Upper lobe of left lung (tissue), 4 donors: Measurements from ENCODE around the gene ERCC6L.

Source experiments
- CTCF ChIP-seq, 6 experiments: fragments of 450-650 bp in 4 of 6; fragments of 200-600 bp in 2 of 6; sonication (generic) in 2 of 6; IDR thresholded peaks; one replicate each; pipeline ENCODE4 v1.5.1; 2016 to 2019; ENCODE audit warnings: antibody characterized with exemption in 6 of 6
- POLR2A ChIP-seq, 4 donors: fragments of 450-650 bp; IDR thresholded peaks; one replicate each; pipeline ENCODE4 v1.5.1; 2016 to 2017; ENCODE audit warnings: antibody characterized with exemption in 4 of 4, mild to moderate bottlenecking in 2 of 4

DNA sequence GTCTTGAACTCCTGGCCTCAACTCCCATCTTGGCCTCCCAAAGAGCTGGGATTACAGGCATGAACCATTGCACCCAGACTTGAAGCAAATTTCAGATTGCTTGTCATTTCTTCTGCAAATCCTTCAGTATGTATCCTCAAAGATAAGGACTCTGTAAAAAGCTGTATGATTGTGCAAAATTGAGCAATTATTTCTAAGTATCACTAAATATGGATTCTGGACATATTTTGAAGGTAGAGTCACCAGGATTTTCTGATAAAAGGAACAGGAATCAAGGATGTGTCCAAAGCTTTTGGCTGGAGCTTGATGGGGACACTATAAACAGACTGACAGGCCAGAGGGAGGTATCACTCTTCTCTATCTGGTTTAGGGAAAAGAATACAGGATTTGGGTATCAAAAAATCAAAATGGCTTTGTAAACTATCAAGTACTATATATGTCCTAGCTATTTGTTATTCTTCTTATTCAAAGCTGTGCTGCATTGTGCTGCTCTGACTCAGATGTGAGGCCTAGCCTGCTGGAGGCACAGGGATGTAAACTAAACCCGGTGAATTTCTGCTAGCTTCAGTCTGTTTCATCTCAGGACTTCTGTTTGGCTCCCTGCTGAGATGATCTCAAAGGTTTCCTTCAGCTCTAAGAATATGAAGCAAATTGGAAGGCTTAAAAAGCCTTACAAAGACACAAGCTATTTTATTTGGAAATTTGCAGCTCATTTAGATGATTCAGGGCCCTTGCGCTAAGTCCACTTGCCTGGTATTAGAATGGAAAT lies 30.0 kb upstream of the ERCC6L start:
- TF ChIP-seq CTCF (IDR thresholded peaks at IDR 0.05) (no peak), POLR2A (IDR thresholded peaks at IDR 0.05) (no peak)
